ENCODE data around the gene NYAP1.
"Not testable (repeated sequence)": the region's sequence is repeated elsewhere in the genome, so short reads cannot be mapped to it uniquely, and the experiment has no call there.

Gene NYAP1

GRCh38 chr7:100516135-100516812 lies 32.5 kb downstream of the NYAP1 start:
- DNase-seq, result no peak

GRCh38 chr7:100517305-100517704 lies 33.6 kb downstream of the NYAP1 start:
- no peak for DNase-seq

GRCh38 chr7:100519580-100519979 lies 35.9 kb downstream of the NYAP1 start:
- no peak for DNase-seq

- no peak for DNase-seq
These were observed 36.4 kb downstream of the NYAP1 start for GRCh38 chr7:100520138-100520537.

GRCh38 chr7:100521076-100521475 lies 37.3 kb downstream of the NYAP1 start:
- DNase-seq, result no peak

- not testable (repeated sequence) for DNase-seq
These were observed 38.3 kb downstream of the NYAP1 start for GRCh38 chr7:100521909-100522593.

GRCh38 chr7:100523192-100523591 lies 39.5 kb downstream of the NYAP1 start:
- not testable (repeated sequence) for DNase-seq

GRCh38 chr7:100528108-100528866 lies 44.6 kb downstream of the NYAP1 start:
- not testable (repeated sequence) for DNase-seq

- no peak for DNase-seq
These were observed 48.7 kb downstream of the NYAP1 start for GRCh38 chr7:100532165-100533022.

GRCh38 chr7:100535982-100536381 lies 52.3 kb downstream of the NYAP1 start:
- DNase-seq, result not testable (repeated sequence)

- not testable (repeated sequence) for DNase-seq
These were observed 53.0 kb downstream of the NYAP1 start for GRCh38 chr7:100536695-100537094.

- DNase-seq, result no peak
These were observed 54.6 kb downstream of the NYAP1 start for GRCh38 chr7:100538348-100538653.

GRCh38 chr7:100538654-100539435 lies 55.1 kb downstream of the NYAP1 start, which contains the start of gene AGFG2:
Gene AGFG2 (plus strand): TSS chr7:100539203. CDS start chr7:100539347, 144 bp downstream.
- peak; percentile 100 for DNase-seq

- peak in 2 of 3 experiments; percentile 42 to 58 for DNase-seq
These were observed 55.8 kb downstream of the NYAP1 start for GRCh38 chr7:100539436-100540006.

- no peak for DNase-seq
These were observed 56.5 kb downstream of the NYAP1 start for GRCh38 chr7:100540073-100540723.

- DNase-seq, result not testable (repeated sequence)
These were observed 57.6 kb downstream of the NYAP1 start for GRCh38 chr7:100541309-100541708.

GRCh38 chr7:100543586-100543985 lies 59.9 kb downstream of the NYAP1 start:
- DNase-seq, result no peak

- DNase-seq, result no peak
These were observed 60.7 kb downstream of the NYAP1 start for GRCh38 chr7:100544386-100544785.

All from NCI-H1417 (cell line).